HG02571 (cell line): Measurements from ENCODE around the gene TTC7B.

Experiments
- ATAC-seq: cut with Tn5 transposase; IDR thresholded peaks from one replicate; pipeline ENCODE4 v1.9.1; 2021; ENCODE audit warnings: mild to moderate bottlenecking, moderate library complexity; ENCODE audit not compliant: unreplicated experiment

TTC7B gene

GRCh38 chr14:90605430-90605829 is 210.8 kb downstream of the TTC7B start:
- ATAC-seq = no peak

GRCh38 chr14:90604356-90604755 is 211.9 kb downstream of the TTC7B start:
- ATAC-seq = no peak

- no peak for ATAC-seq
Measured at GRCh38 chr14:90603841-90604240, 212.4 kb downstream of the TTC7B start.

- ATAC-seq = no peak
Measured at GRCh38 chr14:90603336-90603735, 212.9 kb downstream of the TTC7B start.

GRCh38 chr14:90602088-90602687 is 214.0 kb downstream of the TTC7B start:
- ATAC-seq = no peak

- ATAC-seq = no peak
Measured at GRCh38 chr14:90601563-90601962, 214.7 kb downstream of the TTC7B start.

GRCh38 chr14:90600619-90601018 is 215.6 kb downstream of the TTC7B start:
- no peak for ATAC-seq

- no peak for ATAC-seq
Measured at GRCh38 chr14:90599748-90600507, 216.3 kb downstream of the TTC7B start.

GRCh38 chr14:90599339-90599738 is 216.9 kb downstream of the TTC7B start:
- no peak for ATAC-seq

- no peak for ATAC-seq
Measured at GRCh38 chr14:90597961-90598360, 218.3 kb downstream of the TTC7B start.

- no peak for ATAC-seq
Measured at GRCh38 chr14:90596733-90597132, 219.5 kb downstream of the TTC7B start.

GRCh38 chr14:90593254-90594040 is 222.8 kb downstream of the TTC7B start:
- no peak for ATAC-seq

GRCh38 chr14:90592655-90593054 is 223.6 kb downstream of the TTC7B start:
- ATAC-seq = no peak

GRCh38 chr14:90587918-90588317 is 228.3 kb downstream of the TTC7B start:
- ATAC-seq = no peak

- ATAC-seq = no peak
Measured at GRCh38 chr14:90587252-90587910, 228.8 kb downstream of the TTC7B start.

GRCh38 chr14:90585106-90585505 is 231.1 kb downstream of the TTC7B start:
- ATAC-seq = no peak

- ATAC-seq = no peak
Measured at GRCh38 chr14:90583916-90584605, 232.2 kb downstream of the TTC7B start.

- no peak for ATAC-seq
Measured at GRCh38 chr14:90583427-90583826, 232.8 kb downstream of the TTC7B start.

- no peak for ATAC-seq
Measured at GRCh38 chr14:90582166-90582565, 234.1 kb downstream of the TTC7B start.

GRCh38 chr14:90581745-90582144 is 234.5 kb downstream of the TTC7B start:
- ATAC-seq = no peak
